Measurements from ENCODE around the gene SLC25A27. TPM values are rescaled to one million over a fixed set of nuclear protein-coding genes. Genes with fewer than 3 reads are reported as not detected.

The SLC25A27 gene
- polyA plus RNA-seq, 12 donors: 7.9 to 37.9 (median 21.3) TPM; not detected in 1

DNA sequence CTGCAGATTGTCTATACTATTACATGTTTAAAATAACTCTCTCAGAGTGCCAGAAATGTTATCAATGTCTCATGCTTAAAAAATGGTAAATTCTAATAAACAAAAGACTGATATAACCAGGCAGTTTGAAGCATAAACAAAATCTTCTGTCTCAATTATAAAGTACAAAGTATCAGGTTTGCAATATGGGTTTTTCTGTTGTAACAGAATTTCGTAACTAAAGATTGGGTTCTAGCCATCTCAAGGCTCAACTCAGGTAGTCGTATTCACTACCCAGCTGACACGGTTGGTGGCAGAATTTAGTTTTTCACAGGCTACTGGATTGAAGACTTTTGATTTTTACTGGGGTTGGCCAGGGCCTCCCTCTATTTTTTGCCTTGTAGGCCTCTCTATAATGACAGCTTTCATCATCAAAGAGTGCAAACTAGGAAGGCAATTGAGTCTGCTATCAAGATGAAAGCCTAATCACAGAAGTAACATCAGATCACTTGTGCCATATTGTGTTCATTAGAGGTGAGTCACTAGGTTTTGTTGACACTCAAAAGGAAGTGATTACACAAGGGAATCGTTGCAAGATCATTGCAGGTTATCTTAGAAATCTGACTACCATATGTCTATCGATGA is 3.8 kb upstream of the SLC25A27 start:
- DNase-seq: no peak

DNA sequence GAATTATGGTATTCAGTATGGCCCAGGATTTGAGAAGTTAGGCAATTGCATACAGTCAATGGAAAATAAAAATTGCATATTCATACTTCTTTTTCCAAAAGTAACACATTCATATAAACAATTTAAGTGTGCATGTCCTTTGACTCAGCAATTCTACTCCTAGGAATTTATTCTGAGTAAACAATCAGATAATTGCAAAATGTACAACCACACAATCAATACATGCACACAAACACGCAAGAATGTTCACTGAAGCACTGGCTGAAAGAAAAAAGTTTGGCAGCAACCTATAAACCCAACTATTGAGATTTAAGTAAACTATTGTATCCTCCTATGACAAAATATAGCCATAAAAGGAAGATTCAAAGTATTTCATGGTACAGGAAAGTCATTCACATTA is 1.8 kb upstream of the SLC25A27 start:
- no peak for DNase-seq

DNA sequence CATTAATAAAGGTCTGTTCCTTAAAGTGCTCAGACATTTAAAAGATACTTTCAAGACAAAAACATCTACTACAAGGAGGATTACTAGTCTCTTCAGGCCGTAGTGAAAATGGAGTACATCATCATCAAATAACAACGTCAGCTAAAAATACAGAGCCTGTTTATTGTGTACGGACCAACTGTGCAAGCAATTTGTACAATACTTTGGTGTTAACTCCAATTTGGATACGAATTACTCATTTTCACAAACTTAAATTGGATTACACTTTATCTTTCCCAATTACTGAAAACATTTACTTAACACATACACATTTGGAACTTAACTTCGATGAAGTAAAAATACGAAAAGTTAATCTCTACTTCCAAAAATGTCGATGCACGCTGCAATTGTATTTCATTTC is 959 bp upstream of the SLC25A27 start:
- peak; percentile 7 for DNase-seq

DNA sequence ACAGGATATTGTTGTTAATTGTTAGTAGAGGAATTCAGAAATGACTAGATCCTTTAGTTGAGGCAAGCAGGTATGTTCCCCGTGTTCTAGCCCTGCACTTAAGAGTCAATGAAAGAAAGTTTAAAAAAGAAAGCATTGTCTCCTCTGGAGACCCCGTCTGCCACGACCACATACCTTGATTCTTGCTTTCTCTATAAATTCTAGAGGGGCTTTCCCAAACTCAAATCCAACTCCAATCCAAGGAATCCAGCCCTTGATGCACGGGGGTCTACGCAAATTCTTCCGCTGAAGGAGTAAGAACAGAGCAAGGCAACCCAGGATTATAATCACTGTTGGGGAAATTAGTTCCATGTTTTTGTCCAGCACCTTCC is 558 bp upstream of the SLC25A27 start:
- DNase-seq: no peak

DNA sequence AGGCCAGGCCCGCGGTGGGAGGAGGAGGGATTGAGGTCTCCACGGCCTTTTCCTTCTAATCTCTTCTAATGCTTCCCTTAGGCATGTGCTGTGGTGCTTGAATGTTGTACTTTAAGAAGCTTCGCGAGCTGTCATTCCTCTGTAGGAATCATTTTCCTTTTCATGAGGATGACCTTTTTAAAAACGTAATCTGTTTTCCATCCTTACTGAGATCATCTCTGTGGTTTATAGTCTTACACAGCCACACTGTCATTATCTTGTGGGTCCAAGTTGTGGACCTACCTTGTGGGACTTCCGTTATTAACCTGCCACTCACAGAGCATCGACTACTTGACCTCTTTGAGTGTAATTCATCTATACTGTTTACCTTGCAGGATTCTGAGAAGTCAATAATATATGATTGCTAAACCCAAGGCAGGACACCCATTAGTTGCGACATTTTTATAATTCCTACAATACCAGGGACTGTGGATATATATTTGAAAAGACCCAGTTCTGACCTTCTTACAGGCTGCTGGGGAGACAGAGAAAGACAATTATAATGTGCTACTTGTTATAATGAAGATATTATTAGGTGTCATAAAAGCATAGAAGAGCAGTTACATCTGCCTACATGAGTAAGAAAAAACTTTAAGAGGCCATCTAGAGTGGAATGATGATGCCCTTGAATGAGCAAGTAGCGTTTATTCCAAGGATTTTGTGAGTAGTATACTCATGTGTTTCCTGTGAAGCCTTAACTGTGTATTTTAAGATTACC is 842 bp downstream of the SLC25A27 start:
- peak; percentile 7 for DNase-seq

DNA sequence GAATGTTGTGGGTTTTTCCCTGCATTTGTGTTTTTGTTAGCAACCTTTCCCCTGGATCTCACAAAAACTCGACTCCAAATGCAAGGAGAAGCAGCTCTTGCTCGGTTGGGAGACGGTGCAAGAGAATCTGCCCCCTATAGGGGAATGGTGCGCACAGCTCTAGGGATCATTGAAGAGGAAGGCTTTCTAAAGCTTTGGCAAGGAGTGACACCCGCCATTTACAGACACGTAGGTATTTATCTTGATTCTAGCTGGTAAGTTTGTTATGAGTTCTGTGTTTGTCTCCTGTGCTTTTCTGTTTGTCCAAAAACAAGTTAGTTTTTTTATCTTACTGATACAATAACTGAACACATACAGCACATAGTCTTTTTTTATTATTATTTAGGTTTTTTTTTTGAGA is 3.0 kb downstream of the SLC25A27 start:
- no peak for DNase-seq

DNA sequence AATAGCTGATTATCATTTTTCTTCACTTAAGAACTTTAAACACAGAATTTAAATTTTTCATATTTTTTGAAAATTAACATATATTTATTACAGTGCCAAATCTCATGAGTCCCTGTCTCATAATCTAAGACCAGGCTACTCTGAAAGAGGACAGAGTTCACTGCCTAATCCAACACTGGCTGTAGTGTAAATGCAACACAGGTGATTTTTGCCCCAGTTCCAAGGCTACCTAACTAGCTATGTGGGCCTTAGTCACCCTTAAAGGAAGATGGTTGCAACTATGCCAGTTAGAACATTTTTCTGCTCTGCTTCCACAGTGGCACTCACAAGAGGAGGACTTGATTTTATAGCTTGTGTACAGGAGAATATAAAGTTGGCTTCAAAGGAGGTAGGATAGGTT is 4.9 kb downstream of the SLC25A27 start:
- DNase-seq: no peak

DNA sequence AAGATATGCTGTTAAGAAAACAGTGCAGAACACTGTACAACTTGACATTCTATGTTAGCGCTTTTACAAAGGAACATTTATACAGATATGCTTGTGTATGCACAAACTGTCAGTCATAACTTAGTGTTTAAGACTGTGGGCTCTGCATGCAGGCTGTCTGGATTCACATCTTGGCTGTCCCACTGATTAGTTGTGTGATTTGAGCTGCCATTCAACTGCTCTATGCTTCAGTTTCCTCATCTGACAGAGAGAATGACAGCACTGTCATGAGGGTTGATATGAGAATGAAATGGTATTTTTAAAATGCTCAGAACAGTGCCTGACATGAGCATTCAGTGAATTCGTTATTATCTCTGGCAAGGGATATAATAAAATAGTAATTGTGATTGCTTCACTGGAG is 8.7 kb downstream of the SLC25A27 start:
- DNase-seq: no peak

DNA sequence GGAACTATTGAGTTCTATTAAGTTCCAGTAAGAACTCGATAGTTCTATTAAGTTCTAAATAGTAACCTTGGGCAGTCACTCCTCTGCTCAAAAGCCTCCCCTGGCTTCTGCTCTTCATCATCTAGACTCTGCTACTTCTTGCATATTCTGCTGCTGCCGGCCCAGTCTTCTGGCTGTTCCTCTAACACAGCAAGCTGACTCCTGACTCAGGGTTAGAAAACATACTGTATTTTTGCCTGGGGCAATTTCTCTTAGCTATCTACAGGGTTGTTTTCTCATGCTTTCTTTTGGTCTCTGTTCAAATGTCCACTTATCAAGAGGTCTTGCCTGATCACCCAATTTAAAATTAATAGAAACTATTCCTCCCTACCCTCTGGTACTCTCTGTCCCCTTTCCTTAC is 14.6 kb downstream of the SLC25A27 start:
- DNase-seq: no peak

DNA sequence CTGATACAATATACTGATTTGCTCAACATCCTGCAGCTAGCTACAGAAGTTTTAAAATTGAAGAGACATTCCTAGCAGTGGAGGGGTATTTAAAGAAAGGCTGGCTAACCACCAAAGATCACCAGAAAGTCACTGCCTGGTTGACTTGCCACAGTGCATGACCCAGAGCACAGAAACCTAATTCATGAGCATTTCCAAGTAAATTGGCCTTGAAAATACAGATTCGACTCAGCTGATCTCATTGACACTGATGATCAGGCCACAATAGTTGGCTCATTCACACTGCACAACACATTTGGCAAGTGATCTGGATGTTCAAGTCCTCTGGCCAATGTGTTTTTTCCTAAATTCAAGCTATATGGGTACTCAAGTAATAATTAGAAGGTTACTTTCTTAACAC is 21.6 kb downstream of the SLC25A27 start:
- DNase-seq: no peak

DNA sequence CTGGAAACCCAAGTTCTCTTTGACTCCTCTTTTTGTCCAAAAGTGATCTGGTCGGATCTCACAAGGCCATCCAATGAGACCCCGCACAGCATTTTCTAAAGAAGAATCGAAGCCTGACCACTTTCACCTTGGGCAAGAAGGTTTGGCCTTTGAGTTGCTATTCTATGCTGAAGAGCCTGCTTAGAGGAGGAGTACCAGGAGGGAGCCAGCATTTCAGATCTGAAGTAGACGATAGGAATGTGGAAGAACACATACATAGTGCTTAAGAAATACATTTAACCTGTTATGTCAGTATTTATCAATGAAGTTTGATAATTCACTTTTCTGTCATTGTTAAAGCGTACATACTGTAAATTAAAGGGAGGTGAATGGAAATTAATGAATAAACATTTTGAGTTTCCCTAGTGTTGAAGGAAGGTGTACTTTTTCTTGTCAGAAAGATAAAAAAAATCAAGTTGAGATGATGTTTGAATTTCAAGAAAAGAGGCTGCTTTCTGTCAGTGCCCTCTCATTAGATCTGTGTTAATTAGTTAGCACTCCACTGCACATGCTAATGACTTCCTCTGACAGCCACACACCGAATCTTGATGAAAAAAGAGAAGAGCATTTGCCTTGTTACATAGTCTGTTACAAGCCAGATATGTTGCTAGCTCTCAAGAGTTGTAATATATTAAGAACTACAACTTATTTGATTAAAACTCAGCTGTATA is 24.0 kb downstream of the SLC25A27 start:
- no peak for DNase-seq

DNA sequence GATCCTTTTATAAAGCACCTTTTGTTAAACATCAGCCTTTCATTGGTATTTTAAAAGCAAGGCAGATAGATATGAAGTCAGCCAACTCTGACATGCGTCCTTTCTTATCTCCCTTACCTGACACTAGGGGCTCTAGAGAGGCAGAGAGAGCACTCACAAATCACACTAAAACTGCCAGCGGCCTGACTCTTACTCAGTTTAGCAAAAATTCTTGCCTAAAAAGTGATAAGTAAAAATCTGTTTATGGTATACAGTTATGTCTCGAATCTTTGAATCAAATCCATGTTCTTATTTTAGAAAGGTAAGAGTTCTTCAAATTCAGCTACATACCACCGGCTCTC is 24.5 kb downstream of the SLC25A27 start:
- no peak for DNase-seq

DNA sequence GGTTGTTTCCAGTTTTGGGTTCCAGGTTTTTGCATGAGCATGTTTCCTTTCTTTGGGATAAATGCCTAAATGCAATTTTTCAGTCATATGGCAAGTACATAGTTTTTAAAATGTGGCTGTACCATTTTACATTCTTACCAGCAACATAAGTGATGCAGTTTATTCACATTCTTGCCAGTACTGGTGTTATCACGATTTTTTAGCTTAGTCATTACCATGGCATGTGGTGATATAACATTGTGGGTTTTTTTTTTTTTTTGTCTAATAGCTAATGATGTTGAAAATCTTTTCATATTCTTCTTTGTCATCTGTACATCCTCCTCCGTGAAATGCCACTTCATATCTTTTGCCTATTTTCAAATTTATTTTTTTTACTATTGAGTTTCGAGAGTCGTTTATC is 32.0 kb downstream of the SLC25A27 start:
- DNase-seq: no peak

DNA sequence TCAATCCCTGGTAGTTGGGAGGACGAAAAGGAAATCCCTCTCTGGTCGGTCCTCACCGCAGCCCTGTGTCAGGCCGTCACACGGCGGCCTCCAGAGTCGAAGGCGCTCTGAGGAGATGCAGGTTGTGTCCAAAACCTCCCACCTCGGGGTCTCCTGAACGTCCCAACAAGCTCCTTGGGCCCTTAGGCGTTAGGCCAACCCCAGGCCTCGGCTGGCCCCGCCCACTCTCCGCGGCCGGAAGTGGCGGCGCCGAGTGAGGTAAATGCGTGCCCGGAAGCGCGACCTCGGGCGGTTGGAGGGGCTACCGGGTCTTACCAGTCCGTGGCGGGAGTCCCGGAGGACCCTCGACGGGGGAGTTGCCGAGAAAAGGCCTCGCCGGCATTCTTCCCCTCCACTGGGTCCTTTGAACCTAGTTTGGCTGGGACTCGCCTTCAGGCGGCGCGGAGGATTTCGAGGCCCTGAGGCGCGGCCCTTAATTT is 34.9 kb downstream of the SLC25A27 start, which contains the start of gene TDRD6:
Gene TDRD6 (plus strand): TSS at position 267 of the 479 bp plus-strand sequence. CDS start 244 bp downstream, outside the sequence.
- no peak for DNase-seq

DNA sequence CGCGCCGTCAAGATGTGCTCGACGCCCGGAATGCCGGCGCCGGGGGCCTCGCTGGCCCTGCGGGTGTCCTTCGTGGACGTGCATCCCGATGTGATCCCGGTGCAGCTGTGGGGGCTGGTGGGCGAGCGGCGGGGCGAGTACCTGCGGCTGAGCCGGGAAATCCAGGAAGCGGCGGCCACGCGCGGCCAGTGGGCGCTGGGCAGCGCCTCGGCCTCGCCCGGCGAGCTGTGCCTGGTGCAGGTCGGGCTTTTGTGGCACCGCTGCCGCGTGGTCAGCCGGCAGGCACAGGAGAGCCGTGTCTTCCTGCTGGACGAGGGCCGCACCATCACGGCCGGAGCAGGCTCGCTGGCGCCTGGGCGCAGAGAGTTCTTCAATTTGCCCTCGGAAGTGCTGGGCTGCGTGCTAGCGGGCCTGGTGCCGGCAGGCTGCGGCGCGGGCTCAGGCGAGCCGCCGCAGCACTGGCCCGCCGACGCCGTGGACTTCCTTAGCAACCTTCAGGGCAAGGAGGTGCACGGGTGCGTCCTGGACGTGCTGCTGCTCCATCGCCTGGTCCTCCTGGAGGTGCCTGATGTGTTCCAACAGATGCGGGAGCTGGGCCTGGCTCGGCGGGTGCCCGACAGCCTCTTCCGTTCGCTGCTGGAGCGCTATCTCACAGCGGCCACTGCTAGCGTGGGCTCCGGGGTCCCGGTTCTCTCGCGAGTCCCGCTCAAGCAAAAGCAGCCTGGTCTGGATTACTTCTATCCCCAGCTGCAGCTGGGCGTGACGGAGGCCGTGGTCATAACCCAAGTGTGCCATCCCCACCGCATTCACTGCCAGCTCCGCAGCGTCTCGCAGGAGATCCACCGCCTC is 35.6 kb downstream of the SLC25A27 start:
- DNase-seq: no peak

DNA sequence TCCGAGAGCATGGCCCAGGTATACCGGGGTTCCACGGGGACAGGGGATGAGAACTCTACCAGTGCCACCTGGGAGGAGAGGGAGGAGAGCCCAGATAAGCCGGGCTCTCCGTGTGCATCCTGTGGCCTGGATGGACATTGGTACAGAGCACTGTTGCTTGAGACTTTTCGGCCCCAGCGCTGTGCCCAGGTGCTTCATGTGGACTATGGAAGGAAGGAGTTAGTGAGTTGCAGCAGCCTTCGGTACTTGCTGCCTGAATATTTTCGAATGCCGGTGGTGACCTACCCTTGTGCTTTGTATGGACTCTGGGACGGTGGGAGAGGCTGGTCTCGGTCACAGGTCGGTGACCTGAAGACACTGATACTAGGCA is 36.2 kb downstream of the SLC25A27 start:
- DNase-seq: no peak

DNA sequence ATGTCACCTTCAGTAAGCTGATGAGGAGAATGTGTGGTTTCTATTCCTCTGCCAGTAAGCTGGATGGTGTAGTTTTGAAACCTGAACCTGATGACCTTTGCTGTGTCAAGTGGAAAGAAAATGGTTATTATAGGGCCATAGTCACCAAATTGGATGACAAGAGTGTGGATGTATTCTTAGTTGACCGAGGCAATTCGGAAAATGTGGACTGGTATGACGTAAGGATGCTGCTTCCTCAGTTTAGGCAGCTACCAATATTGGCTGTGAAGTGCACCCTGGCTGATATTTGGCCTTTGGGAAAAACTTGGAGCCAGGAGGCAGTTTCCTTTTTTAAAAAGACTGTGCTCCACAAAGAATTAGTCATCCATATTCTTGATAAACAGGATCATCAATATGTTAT is 36.9 kb downstream of the SLC25A27 start:
- no peak for DNase-seq

DNA sequence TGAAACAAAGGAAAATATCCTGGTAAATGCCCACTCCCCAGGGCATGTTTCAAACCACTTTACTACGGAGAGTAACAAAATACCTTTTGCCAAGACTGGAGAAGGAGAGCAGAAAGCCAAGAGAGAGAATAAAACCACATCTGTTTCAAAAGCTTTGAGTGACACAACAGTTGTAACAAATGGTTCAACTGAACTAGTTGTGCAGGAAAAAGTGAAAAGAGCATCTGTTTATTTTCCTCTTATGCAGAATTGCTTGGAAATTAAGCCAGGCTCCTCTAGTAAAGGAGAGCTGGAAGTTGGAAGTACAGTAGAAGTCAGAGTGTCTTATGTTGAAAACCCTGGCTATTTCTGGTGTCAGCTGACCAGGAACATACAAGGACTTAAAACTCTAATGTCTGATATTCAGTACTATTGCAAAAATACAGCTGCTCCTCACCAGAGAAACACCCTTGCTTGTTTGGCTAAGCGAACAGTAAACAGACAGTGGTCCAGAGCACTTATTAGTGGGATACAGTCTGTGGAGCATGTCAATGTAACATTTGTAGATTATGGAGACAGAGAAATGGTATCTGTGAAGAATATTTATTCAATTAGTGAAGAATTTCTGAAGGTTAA is 37.5 kb downstream of the SLC25A27 start:
- peak; percentile 3 for DNase-seq

DNA sequence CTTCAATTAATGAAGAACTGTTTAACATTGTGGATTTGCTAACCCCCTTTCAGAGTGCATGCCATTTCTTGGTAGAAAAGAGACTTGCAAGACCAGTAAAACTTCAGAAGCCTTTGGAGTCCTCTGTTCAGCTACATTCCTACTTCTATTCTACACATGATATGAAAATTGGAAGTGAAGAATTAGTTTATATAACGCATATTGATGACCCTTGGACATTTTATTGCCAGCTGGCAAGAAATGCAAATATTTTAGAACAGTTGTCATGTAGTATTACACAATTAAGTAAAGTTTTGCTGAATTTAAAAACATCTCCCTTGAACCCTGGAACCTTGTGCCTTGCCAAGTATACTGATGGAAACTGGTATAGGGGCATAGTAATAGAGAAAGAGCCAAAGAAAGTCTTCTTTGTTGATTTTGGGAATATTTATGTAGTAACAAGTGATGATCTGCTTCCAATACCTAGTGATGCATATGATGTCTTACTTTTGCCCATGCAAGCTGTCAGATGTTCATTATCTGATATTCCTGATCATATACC is 38.2 kb downstream of the SLC25A27 start:
- no peak for DNase-seq

DNA sequence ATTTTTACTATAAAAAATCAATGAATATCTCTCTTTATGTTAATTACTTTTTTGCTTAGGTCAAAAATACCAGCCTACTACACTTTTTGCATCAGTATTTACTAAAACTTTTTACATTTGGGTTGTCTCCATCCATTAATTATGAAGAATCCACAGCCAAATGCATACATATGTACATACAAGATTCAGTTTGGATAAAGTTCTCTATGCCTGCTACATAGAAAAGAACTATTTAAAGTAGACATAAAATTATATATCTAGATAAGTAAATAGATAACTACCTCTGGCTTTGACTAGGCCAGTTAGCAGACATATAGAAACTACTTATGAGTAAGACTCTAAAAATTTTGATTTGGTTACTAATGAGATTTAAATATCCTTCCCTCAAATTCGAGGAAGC is 47.2 kb downstream of the SLC25A27 start:
- no peak for DNase-seq

DNA sequence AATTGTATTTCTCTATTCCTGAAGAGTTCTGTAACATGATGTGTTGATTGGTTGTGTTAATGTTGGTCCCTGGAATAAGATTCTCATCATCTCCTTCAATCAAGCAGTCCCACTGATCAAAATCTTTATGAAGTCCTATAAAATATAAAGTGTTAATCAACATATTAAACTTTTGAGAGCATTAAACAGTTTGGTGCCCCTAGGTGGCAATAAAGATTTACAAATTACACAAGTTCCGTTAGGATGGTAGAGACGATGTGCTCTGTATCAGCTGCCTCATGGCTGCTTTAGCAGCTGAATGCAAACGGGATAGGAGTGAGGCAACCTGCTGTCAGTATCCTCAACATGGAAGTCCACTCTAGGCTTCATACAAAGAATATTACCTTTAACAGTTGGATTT is 51.8 kb downstream of the SLC25A27 start:
- peak; percentile 9 for DNase-seq
